HepG2 (cell line): Measurements from ENCODE around the gene MYRIP. TPM values are rescaled to one million over a fixed set of nuclear protein-coding genes. Genes with fewer than 3 reads are reported as not detected.

Experiments used
- ATAC-seq: fragments of 200-7000 bp; cut with Tn5 transposase; 3 replicates; pipeline ENCODE4 v1.9.1; 2020; ENCODE audit warnings: mild to moderate bottlenecking, moderate library complexity
- BruUV-seq: library from RNA; stranded (reverse); fragments of 400-500 nt; replicated peaks from 2 replicates; lab custom pipeline; 2021; lab: Mats Ljungman, UMichigan
- CTCF ChIA-PET: fragments of 300-600 bp; formaldehyde crosslinking; extraction: SDS; loops from one replicate; lab custom pipeline; 2021; ENCODE audit warnings: low total read pairs, inconsistent platforms, low intra/inter-chr PET ratio; lab: Yijun Ruan, JAX
- POLR2A ChIA-PET: fragments of 350-600 bp; sonication (Branson Sonifier 250); formaldehyde crosslinking; loops from one replicate; lab custom pipeline; 2020; ENCODE audit warnings: antibody characterized with exemption, inconsistent platforms; lab: Yijun Ruan, JAX
- DNase-seq: peaks from one replicate; pipeline ENCODE4 v3.0.0-alpha.2; 2015; ENCODE audit warnings: low spot score
- FAIRE-seq: peaks from 3 replicates; lab custom pipeline; 2011; peaks lifted over from hg19 to GRCh38; lab: Jason Lieb, UNC
- H2AFZ ChIP-seq: one replicate; pipeline ENCODE4 v1.6.1; 2011; ENCODE audit warnings: low read length, inconsistent platforms
- H3K27ac ChIP-seq: fragments of 300-600 bp; 3 replicates; pipeline ENCODE4 v1.8.0; 2011; ENCODE audit warnings: mixed run types, mild to moderate bottlenecking, mixed read lengths, low read length, inconsistent platforms; ENCODE audit not compliant: insufficient read depth; ENCODE audit errors: extremely low read length
- H3K27me3 ChIP-seq, 2 experiments: fragments of 200-600 bp in 1 of 2; 2 replicates in 1 of 2; 3 replicates in 1 of 2; pipeline versions ENCODE4 v1.6.0 to v1.8.0; 2011; ENCODE audit warnings: low read length in 2 of 2, mild to moderate bottlenecking in 2 of 2, moderate library complexity in 2 of 2, inconsistent platforms in 1 of 2; ENCODE audit not compliant: insufficient read depth in 2 of 2, control insufficient read depth in 1 of 2
- H3K36me3 ChIP-seq, 2 experiments: fragments of 200-600 bp in 1 of 2; replicated peaks in 1 of 2; 2 replicates in 1 of 2; 3 replicates in 1 of 2; pipeline versions ENCODE4 v1.5.1 to v1.8.0; 2011; ENCODE audit warnings: low read length in 2 of 2, inconsistent platforms in 1 of 2; ENCODE audit not compliant: insufficient read depth in 2 of 2, control insufficient read depth in 1 of 2
- H3K4me1 ChIP-seq: 2 replicates; pipeline ENCODE4 v1.5.1; 2012; ENCODE audit warnings: low read length, inconsistent platforms; ENCODE audit not compliant: insufficient read depth
- H3K4me2 ChIP-seq: 2 replicates; pipeline ENCODE4 v1.6.0; 2011; ENCODE audit warnings: low read depth, low read length, inconsistent platforms
- H3K4me3 ChIP-seq, 3 experiments: fragments of 200-600 bp in 1 of 3; sonication (generic), shearing (Covaris generic) in 1 of 3; replicated peaks in 1 of 3; 2 replicates each; pipeline ENCODE4 v1.5.1; 2011 to 2016; ENCODE audit warnings: low read length in 3 of 3, inconsistent platforms in 2 of 3, low read depth in 2 of 3, mild to moderate bottlenecking in 2 of 3, control low read depth in 1 of 3, mixed read lengths in 1 of 3; ENCODE audit not compliant: insufficient read depth in 1 of 3
- H3K79me2 ChIP-seq: one replicate; pipeline ENCODE4 v1.6.1; 2011; ENCODE audit warnings: low read length, inconsistent platforms; ENCODE audit not compliant: insufficient read depth
- H3K9ac ChIP-seq: 2 replicates; pipeline ENCODE4 v1.6.0; 2011; ENCODE audit warnings: mild to moderate bottlenecking, low read depth, low read length, inconsistent platforms; ENCODE audit not compliant: insufficient read depth
- H3K9me3 ChIP-seq: 2 replicates; pipeline ENCODE4 v1.5.1; 2012; ENCODE audit warnings: mild to moderate bottlenecking, low read length
- H4K20me1 ChIP-seq: 2 replicates; pipeline ENCODE4 v1.6.0; 2011; ENCODE audit warnings: inconsistent platforms, mild to moderate bottlenecking, low read length, moderate library complexity; ENCODE audit not compliant: insufficient read depth
- MYC ChIP-seq: sonication (generic); formaldehyde crosslinking; IDR thresholded peaks from 2 replicates; pipeline ENCODE4 v1.9.0; 2021; ENCODE audit warnings: missing genetic modification reagents, borderline replicate concordance
- ZFP1 ChIP-seq: IDR thresholded peaks from 2 replicates; pipeline ENCODE4 v1.6.1; 2016
- ZFP37 ChIP-seq: sonication (generic); formaldehyde crosslinking; IDR thresholded peaks from 2 replicates; pipeline ENCODE4 v1.4.0; 2020; ENCODE audit warnings: missing genetic modification reagents, borderline replicate concordance
- ZNF138 ChIP-seq: sonication (generic); formaldehyde crosslinking; IDR thresholded peaks from 2 replicates; pipeline ENCODE4 v1.5.0; 2020; ENCODE audit warnings: mild to moderate bottlenecking, low read depth, missing genetic modification reagents
- ZSCAN29 ChIP-seq: sonication (generic); formaldehyde crosslinking; conservative IDR thresholded peaks from 2 replicates; pipeline ENCODE4 v1.4.0; 2020; ENCODE audit warnings: mild to moderate bottlenecking, missing genetic modification reagents
- WGBS: methylation state at CpG from one replicate; pipeline ENCODE4 v1.1.6; 2017; ENCODE audit warnings: low lambda C conversion rate; 5-methylcytosine and 5-hydroxymethylcytosine counted together
- in situ Hi-C: cut with HindIII; loops from 2 replicates; pipeline ENCODE4 v1.10.0; 2017; ENCODE audit warnings: low pct_unique_long_range_greater_than_20kb; ENCODE audit not compliant: extremely low pct_ligation_motif_present
- intact Hi-C: fragments of 100-400 bp; cut with micrococcal nuclease; formaldehyde crosslinking; loops from one replicate; pipeline ENCODE4 v1.10.0; 2022; ENCODE audit not compliant: unreplicated experiment
- polyA plus RNA-seq, 8 experiments: library from polyadenylated mRNA; depleted of rRNA in 3 of 8; stranded (reverse) in 7 of 8; unstranded in 1 of 8; fragments of >200 nt; fragmentation: Illumina TruSeq in 4 of 8; extraction: Trizol in 4 of 8; gene quantifications; 2 replicates each; pipeline versions ENCODE4 v1.2.1 to v1.2.3, GENCODE V29; 2011 to 2016; ENCODE audit warnings: low read depth in 4 of 8, missing spikeins in 1 of 8, mixed read lengths in 1 of 8; ENCODE audit not compliant: insufficient read depth in 1 of 8
- total RNA-seq, 5 experiments: library from RNA; depleted of rRNA; stranded (reverse); fragments of >200 nt; fragmentation: Illumina TruSeq; extraction: Trizol; gene quantifications; 2 replicates each; pipeline ENCODE4 v1.2.3, GENCODE V29; 2016; ENCODE audit warnings: low read depth in 1 of 5
- TF ChIP-seq, protein P1 (sequence below): sonication (generic); formaldehyde crosslinking; IDR thresholded peaks from 2 replicates; pipeline ENCODE4 v1.5.0; 2020; ENCODE audit warnings: mild to moderate bottlenecking, missing genetic modification reagents
- TF ChIP-seq, protein P2 (sequence below): IDR thresholded peaks from 2 replicates; pipeline ENCODE4 v1.4.0; 2020; ENCODE audit warnings: mild to moderate bottlenecking, missing genetic modification reagents
- TF ChIP-seq, protein P3 (sequence below): IDR thresholded peaks from 2 replicates; pipeline ENCODE4 v1.6.1; 2016; ENCODE audit warnings: mild to moderate bottlenecking
- TF ChIP-seq, protein P4 (sequence below), 2 experiments: sonication (generic) in 1 of 2; formaldehyde crosslinking in 1 of 2; IDR thresholded peaks; 2 replicates each; pipeline versions ENCODE4 v1.4.0 to v1.6.1; 2016 to 2020; ENCODE audit warnings: borderline replicate concordance in 1 of 2, low read depth in 1 of 2, mild to moderate bottlenecking in 1 of 2, missing genetic modification reagents in 1 of 2
- TF ChIP-seq, protein P5 (sequence below): sonication (generic); formaldehyde crosslinking; IDR thresholded peaks from 2 replicates; pipeline ENCODE4 v1.4.0; 2020; ENCODE audit warnings: missing genetic modification reagents, borderline replicate concordance

MYRIP gene
- total and polyA plus RNA-seq, 2 of the 13 experiments (the other 11 are each of a cell fraction or from before 2014, with no cell fraction given): 0.64 to 0.84 TPM

DNA sequence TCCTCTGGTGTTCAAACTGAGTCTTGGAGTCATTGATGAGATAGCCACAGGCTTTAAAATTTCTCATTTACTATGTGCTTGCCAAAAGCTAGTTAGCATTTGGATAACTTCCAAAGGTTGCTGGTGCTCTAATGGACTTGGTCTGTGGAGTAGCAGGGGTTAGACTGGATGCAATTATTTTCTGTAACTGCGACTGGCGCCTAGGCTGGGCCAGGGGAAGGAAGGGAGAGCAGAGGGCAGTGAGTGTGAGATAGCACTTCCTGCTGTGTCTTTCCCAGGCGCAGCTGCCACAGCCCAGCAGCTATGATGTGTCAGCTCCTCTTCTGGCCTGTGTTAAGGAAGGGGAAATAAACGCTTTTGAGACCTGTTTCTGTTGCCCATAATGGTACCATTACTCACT is 98.6 kb downstream of the MYRIP start:
- FAIRE-seq: no peak
- 73% methylated on average over 3 of the region's 4 CpGs for WGBS
- Histone ChIP-seq H3K79me2 (no peaks in the 10 kb centered on the region), H3K36me3 (no peaks in the 10 kb centered on the region), H3K9me3 (no peaks in the 10 kb centered on the region), H3K4me3 (no peak overlapping the region), H4K20me1 (no peaks in the 10 kb centered on the region), H3K27ac (no peak overlapping the region), H3K4me1 (peaks cover 58% of the 10 kb centered on the region), H3K27me3 (peaks cover 0 to 1% of the 10 kb centered on the region in 2 experiments; a peak in 1 of 5 replicates), H3K4me2 (no peak overlapping the region), H2AFZ (no peak overlapping the region), H3K9ac (no peak overlapping the region)
- no peak for ATAC-seq
- ChIA-PET CTCF (no interaction called here), POLR2A (no interaction called here)
- in situ Hi-C loops: no loop called here
- intact Hi-C loops: no loop called here
- no peak for DNase-seq
- no TSS peak for BruUV-seq
- TF ChIP-seq, protein P1, sequence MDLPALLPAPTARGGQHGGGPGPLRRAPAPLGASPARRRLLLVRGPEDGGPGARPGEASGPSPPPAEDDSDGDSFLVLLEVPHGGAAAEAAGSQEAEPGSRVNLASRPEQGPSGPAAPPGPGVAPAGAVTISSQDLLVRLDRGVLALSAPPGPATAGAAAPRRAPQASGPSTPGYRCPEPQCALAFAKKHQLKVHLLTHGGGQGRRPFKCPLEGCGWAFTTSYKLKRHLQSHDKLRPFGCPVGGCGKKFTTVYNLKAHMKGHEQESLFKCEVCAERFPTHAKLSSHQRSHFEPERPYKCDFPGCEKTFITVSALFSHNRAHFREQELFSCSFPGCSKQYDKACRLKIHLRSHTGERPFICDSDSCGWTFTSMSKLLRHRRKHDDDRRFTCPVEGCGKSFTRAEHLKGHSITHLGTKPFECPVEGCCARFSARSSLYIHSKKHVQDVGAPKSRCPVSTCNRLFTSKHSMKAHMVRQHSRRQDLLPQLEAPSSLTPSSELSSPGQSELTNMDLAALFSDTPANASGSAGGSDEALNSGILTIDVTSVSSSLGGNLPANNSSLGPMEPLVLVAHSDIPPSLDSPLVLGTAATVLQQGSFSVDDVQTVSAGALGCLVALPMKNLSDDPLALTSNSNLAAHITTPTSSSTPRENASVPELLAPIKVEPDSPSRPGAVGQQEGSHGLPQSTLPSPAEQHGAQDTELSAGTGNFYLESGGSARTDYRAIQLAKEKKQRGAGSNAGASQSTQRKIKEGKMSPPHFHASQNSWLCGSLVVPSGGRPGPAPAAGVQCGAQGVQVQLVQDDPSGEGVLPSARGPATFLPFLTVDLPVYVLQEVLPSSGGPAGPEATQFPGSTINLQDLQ: no peak
- TF ChIP-seq ZFP1 (CRISPR knock-in tag) (no peak), ZSCAN29 (CRISPR knock-in tag) (no peak), MYC (no peak), ZNF138 (no peak), ZFP37 (CRISPR knock-in tag) (no peak)
- TF ChIP-seq, protein P2, sequence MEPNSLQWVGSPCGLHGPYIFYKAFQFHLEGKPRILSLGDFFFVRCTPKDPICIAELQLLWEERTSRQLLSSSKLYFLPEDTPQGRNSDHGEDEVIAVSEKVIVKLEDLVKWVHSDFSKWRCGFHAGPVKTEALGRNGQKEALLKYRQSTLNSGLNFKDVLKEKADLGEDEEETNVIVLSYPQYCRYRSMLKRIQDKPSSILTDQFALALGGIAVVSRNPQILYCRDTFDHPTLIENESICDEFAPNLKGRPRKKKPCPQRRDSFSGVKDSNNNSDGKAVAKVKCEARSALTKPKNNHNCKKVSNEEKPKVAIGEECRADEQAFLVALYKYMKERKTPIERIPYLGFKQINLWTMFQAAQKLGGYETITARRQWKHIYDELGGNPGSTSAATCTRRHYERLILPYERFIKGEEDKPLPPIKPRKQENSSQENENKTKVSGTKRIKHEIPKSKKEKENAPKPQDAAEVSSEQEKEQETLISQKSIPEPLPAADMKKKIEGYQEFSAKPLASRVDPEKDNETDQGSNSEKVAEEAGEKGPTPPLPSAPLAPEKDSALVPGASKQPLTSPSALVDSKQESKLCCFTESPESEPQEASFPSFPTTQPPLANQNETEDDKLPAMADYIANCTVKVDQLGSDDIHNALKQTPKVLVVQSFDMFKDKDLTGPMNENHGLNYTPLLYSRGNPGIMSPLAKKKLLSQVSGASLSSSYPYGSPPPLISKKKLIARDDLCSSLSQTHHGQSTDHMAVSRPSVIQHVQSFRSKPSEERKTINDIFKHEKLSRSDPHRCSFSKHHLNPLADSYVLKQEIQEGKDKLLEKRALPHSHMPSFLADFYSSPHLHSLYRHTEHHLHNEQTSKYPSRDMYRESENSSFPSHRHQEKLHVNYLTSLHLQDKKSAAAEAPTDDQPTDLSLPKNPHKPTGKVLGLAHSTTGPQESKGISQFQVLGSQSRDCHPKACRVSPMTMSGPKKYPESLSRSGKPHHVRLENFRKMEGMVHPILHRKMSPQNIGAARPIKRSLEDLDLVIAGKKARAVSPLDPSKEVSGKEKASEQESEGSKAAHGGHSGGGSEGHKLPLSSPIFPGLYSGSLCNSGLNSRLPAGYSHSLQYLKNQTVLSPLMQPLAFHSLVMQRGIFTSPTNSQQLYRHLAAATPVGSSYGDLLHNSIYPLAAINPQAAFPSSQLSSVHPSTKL: no peak
- TF ChIP-seq, protein P3, sequence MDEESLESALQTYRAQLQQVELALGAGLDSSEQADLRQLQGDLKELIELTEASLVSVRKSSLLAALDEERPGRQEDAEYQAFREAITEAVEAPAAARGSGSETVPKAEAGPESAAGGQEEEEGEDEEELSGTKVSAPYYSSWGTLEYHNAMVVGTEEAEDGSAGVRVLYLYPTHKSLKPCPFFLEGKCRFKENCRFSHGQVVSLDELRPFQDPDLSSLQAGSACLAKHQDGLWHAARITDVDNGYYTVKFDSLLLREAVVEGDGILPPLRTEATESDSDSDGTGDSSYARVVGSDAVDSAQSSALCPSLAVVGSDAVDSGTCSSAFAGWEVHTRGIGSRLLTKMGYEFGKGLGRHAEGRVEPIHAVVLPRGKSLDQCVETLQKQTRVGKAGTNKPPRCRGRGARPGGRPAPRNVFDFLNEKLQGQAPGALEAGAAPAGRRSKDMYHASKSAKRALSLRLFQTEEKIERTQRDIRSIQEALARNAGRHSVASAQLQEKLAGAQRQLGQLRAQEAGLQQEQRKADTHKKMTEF (CRISPR knock-in tag): no peak
- TF ChIP-seq, protein P4, sequence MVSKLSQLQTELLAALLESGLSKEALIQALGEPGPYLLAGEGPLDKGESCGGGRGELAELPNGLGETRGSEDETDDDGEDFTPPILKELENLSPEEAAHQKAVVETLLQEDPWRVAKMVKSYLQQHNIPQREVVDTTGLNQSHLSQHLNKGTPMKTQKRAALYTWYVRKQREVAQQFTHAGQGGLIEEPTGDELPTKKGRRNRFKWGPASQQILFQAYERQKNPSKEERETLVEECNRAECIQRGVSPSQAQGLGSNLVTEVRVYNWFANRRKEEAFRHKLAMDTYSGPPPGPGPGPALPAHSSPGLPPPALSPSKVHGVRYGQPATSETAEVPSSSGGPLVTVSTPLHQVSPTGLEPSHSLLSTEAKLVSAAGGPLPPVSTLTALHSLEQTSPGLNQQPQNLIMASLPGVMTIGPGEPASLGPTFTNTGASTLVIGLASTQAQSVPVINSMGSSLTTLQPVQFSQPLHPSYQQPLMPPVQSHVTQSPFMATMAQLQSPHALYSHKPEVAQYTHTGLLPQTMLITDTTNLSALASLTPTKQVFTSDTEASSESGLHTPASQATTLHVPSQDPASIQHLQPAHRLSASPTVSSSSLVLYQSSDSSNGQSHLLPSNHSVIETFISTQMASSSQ (IDR thresholded peaks at IDR 0.05; ENCODE audit: low read depth): no peak
- TF ChIP-seq, protein P4 (CRISPR knock-in tag; IDR thresholded peaks at IDR 0.05; ENCODE audit: borderline replicate concordance): no peak
- TF ChIP-seq, protein P5, sequence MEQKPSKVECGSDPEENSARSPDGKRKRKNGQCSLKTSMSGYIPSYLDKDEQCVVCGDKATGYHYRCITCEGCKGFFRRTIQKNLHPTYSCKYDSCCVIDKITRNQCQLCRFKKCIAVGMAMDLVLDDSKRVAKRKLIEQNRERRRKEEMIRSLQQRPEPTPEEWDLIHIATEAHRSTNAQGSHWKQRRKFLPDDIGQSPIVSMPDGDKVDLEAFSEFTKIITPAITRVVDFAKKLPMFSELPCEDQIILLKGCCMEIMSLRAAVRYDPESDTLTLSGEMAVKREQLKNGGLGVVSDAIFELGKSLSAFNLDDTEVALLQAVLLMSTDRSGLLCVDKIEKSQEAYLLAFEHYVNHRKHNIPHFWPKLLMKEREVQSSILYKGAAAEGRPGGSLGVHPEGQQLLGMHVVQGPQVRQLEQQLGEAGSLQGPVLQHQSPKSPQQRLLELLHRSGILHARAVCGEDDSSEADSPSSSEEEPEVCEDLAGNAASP (CRISPR knock-in tag): no peak
